ENCODE data around the gene SPRR1B. TPM values are rescaled to one million over a fixed set of nuclear protein-coding genes. Genes with fewer than 3 reads are reported as not detected.

The SPRR1B gene
- total RNA-seq: 53.0 and 86.5 TPM in 2 replicates

GRCh38 chr1:153030895-153031294, at the start of gene SPRR1B:
TSS of gene SPRR1B (plus strand) at chr1:153031203. CDS start at chr1:153032346, 1,143 bp downstream.

GRCh38 chr1:152983743-152984142, 47.3 kb upstream of the SPRR1B start, which contains the start of gene SPRR1A:
TSS of gene SPRR1A (plus strand) at chr1:152984081. CDS start at chr1:152985231, 1,150 bp downstream.

GRCh38 chr1:153001382-153001781, 29.6 kb upstream of the SPRR1B start, which contains the start of gene SPRR3:
TSS of gene SPRR3 (plus strand) at chr1:153001749. CDS start at chr1:153003021, 1,272 bp downstream.

GRCh38 chr1:153040950-153041631, 10.1 kb downstream of the SPRR1B start, which contains the start of gene SPRR2D:
TSS of gene SPRR2D (minus strand) at chr1:153041120. CDS start at chr1:153040346, 774 bp downstream.

GRCh38 chr1:153057375-153057774, 26.4 kb downstream of the SPRR1B start, which contains the start of gene SPRR2A:
TSS of gene SPRR2A (minus strand) at chr1:153057512. CDS start at chr1:153056735, 777 bp downstream.

GRCh38 chr1:153071511-153071910, 40.5 kb downstream of the SPRR1B start, which contains the start of gene SPRR2B:
TSS of gene SPRR2B (minus strand) at chr1:153071611. CDS start at chr1:153070839, 772 bp downstream.

Other genes with a start within 250 kb of the SPRR1B start
- gene LCE1E, start 244.9 kb upstream of the SPRR1B start, total RNA-seq: not detected in 2 replicates
- gene LCE1D, start 234.5 kb upstream of the SPRR1B start, total RNA-seq: not detected in 2 replicates
- gene LCE1C, start 224.6 kb upstream of the SPRR1B start, total RNA-seq: 0.34 TPM in 1 of 2 replicates, not detected in the other
- gene LCE1B, start 219.2 kb upstream of the SPRR1B start, total RNA-seq: not detected in 2 replicates
- gene LCE1A, start 203.7 kb upstream of the SPRR1B start, total RNA-seq: 0.34 TPM in 1 of 2 replicates, not detected in the other
- gene LCE6A, start 188.3 kb upstream of the SPRR1B start, total RNA-seq: not detected in 2 replicates
- not detected in 2 replicates for gene LCE7A, start 171.2 kb upstream of the SPRR1B start, total RNA-seq
- not detected in 2 replicates for gene SMCP, start 152.9 kb upstream of the SPRR1B start, total RNA-seq
- 18.8 and 30.8 TPM in 2 replicates for gene IVL, start 122.7 kb upstream of the SPRR1B start, total RNA-seq
- not detected in 2 replicates for gene SPRR5, start 84.0 kb upstream of the SPRR1B start, total RNA-seq
- gene SPRR4, start 60.6 kb upstream of the SPRR1B start, total RNA-seq: not detected in 2 replicates
- 3.1 and 9.5 TPM in 2 replicates for gene SPRR1A, start 47.1 kb upstream of the SPRR1B start, total RNA-seq
- 67.3 and 122 TPM in 2 replicates for gene SPRR3, start 29.5 kb upstream of the SPRR1B start, total RNA-seq
- 5.7 and 47.8 TPM in 2 replicates for gene SPRR2D, start 9.9 kb downstream of the SPRR1B start, total RNA-seq
- 4.8 and 25.3 TPM in 2 replicates for gene SPRR2A, start 26.3 kb downstream of the SPRR1B start, total RNA-seq
- gene SPRR2B, start 40.4 kb downstream of the SPRR1B start, total RNA-seq: 1.0 TPM in 1 of 2 replicates, not detected in the other
- 1.1 and 21.5 TPM in 2 replicates for gene SPRR2E, start 63.3 kb downstream of the SPRR1B start, total RNA-seq
- not detected in 2 replicates for gene SPRR2F, start 82.3 kb downstream of the SPRR1B start, total RNA-seq
- gene SPRR2G, start 119.7 kb downstream of the SPRR1B start, total RNA-seq: 2.1 TPM in 1 of 2 replicates, not detected in the other
- not detected in 2 replicates for gene LELP1, start 172.2 kb downstream of the SPRR1B start, total RNA-seq
- 2.1 TPM in 1 of 2 replicates, not detected in the other for gene PRR9, start 186.4 kb downstream of the SPRR1B start, total RNA-seq
- not detected in 2 replicates for gene LORICRIN, start 228.5 kb downstream of the SPRR1B start, total RNA-seq

Measured in nasal cavity respiratory epithelium epithelial cell of viscerocranial mucosa (primary cell).